ENCODE measurements around the gene NME7.

- TF ChIP-seq POLR2A (IDR thresholded peaks at IDR 0.05; ENCODE audit: low read depth, low read length) (no peak), TAF1 (IDR thresholded peaks at IDR 0.05; ENCODE audit: low read depth, low read length) (no peak), POLR2AphosphoS5 (IDR thresholded peaks at IDR 0.05; ENCODE audit: low read depth, low read length) (no peak)
Observed at GRCh38 chr1:169361281-169361680, 6.3 kb downstream of the NME7 start.
